Fibroblast of gingiva (primary cell): ENCODE results near the gene WRAP53.

ENCODE experiments used
- DNase-seq: peaks from one replicate; pipeline ENCODE4 v3.0.0-alpha.2; 2011; ENCODE audit warnings: low read depth

Gene WRAP53

DNA sequence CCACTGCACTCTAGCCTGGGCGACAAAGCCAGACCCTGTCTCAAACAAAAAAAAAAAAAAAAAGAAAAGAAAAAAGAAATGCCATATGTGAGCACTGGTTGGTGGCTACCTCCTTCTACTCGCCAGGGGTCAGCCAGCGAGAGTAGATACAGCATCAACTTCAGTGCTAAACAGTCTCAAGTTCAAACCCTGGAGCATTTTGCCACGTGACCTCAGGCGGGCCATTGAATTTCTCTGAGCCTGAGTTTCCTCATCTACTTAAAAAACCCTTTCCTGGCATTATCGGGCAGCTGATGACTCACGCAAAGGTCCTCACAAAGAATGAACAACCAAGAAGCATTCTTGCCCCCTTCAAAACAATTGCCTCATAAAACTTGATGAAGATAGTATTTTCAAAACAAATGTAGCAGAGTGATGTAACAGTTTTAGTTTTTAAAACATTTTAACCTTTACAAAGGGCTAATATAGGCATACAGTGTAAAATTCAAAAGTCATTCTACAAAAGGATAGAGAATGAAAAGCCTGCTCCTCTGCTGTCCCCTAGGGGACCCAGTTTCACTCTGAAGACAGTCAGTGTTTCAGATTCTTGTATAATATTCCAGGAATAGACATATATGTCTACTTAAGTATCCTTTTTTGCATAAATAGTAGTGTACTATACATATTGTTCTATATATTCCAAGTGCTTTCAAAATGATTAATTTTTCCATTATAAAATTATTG is 57.6 kb downstream of the WRAP53 start:
- DNase-seq: peak; percentile 90

GRCh38 chr17:7747635-7748071 is 59.4 kb downstream of the WRAP53 start:
- DNase-seq: peak; percentile 59

- no peak for DNase-seq
Observed at GRCh38 chr17:7748076-7748775, 59.9 kb downstream of the WRAP53 start.

DNA sequence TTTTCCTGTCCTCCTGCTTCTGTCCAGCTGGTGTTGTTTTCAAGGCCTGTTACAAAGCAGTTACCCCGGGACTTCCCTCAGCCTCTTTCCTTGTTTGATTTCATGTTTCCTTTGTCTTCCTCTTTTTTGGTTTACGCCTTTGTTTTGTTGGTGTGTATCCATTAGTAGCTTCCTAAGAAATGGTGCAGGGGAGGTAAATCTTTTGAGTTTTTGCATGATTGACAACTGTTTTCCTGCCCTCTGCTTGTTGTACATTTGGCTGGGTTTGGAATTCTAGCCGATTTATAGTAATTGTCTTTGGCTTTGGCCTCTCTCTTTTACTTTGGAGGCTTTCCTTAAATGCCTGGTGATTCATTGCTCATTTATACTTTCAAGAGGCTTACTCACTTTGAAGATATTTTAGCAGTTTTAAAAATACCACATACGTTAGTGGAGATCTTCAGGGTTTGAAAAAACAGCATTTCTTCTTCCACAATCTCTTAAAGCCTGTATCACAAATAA is 62.1 kb downstream of the WRAP53 start:
- peak; percentile 58 for DNase-seq
